Activated effector memory CD4-positive, alpha-beta T cell treated with anti-CD3 and anti-CD28 coated beads, Interleukin-2, amount 50 U/mL, for 16 hours (primary cell): ENCODE data around the gene STOML1.

Experiments used
- DNase-seq: peaks from one replicate; pipeline ENCODE4 v3.0.0-alpha.2; 2020

Gene STOML1

GRCh38 chr15:73959012-73959581, 33.0 kb downstream of the STOML1 start:
- peak; percentile 63 for DNase-seq

GRCh38 chr15:73957785-73958184, 34.3 kb downstream of the STOML1 start:
- peak; percentile 8 for DNase-seq

- peak; percentile 51 for DNase-seq
Observed at GRCh38 chr15:73957276-73957675, 34.8 kb downstream of the STOML1 start.

- DNase-seq: peak; percentile 49
Observed at GRCh38 chr15:73956743-73957135, 35.4 kb downstream of the STOML1 start.

GRCh38 chr15:73955861-73956742, 36.0 kb downstream of the STOML1 start:
- DNase-seq: peak; percentile 53

GRCh38 chr15:73955326-73955725, 36.8 kb downstream of the STOML1 start:
- DNase-seq: peak; percentile 49

GRCh38 chr15:73954188-73955145, 37.6 kb downstream of the STOML1 start:
- peak; percentile 49 for DNase-seq

GRCh38 chr15:73952913-73953750, 39.0 kb downstream of the STOML1 start:
- peak; percentile 41 for DNase-seq

GRCh38 chr15:73952171-73952912, 39.8 kb downstream of the STOML1 start:
- DNase-seq: no peak

GRCh38 chr15:73951601-73952000, 40.5 kb downstream of the STOML1 start:
- no peak for DNase-seq

- peak; percentile 87 for DNase-seq
Observed at GRCh38 chr15:73950831-73951561, 41.1 kb downstream of the STOML1 start.

- no peak for DNase-seq
Observed at GRCh38 chr15:73950479-73950830, 41.6 kb downstream of the STOML1 start.

- no peak for DNase-seq
Observed at GRCh38 chr15:73949496-73949895, 42.6 kb downstream of the STOML1 start.

- no peak for DNase-seq
Observed at GRCh38 chr15:73948982-73949381, 43.1 kb downstream of the STOML1 start.

GRCh38 chr15:73948396-73948795, 43.7 kb downstream of the STOML1 start:
- DNase-seq: no peak

- DNase-seq: no peak
Observed at GRCh38 chr15:73947651-73948050, 44.4 kb downstream of the STOML1 start.

- DNase-seq: no peak
Observed at GRCh38 chr15:73946795-73947370, 45.2 kb downstream of the STOML1 start.

- DNase-seq: no peak
Observed at GRCh38 chr15:73946046-73946721, 45.9 kb downstream of the STOML1 start.

GRCh38 chr15:73945130-73945508, 47.0 kb downstream of the STOML1 start:
- no peak for DNase-seq
